Measurements from ENCODE around the gene GATD1. TPM values are rescaled to one million over a fixed set of nuclear protein-coding genes. Genes with fewer than 3 reads are reported as not detected.

Gene GATD1, protein sequence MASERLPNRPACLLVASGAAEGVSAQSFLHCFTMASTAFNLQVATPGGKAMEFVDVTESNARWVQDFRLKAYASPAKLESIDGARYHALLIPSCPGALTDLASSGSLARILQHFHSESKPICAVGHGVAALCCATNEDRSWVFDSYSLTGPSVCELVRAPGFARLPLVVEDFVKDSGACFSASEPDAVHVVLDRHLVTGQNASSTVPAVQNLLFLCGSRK
- polyA plus RNA-seq (2012; ENCODE audit: missing spikeins) = 19.1 TPM

DNA sequence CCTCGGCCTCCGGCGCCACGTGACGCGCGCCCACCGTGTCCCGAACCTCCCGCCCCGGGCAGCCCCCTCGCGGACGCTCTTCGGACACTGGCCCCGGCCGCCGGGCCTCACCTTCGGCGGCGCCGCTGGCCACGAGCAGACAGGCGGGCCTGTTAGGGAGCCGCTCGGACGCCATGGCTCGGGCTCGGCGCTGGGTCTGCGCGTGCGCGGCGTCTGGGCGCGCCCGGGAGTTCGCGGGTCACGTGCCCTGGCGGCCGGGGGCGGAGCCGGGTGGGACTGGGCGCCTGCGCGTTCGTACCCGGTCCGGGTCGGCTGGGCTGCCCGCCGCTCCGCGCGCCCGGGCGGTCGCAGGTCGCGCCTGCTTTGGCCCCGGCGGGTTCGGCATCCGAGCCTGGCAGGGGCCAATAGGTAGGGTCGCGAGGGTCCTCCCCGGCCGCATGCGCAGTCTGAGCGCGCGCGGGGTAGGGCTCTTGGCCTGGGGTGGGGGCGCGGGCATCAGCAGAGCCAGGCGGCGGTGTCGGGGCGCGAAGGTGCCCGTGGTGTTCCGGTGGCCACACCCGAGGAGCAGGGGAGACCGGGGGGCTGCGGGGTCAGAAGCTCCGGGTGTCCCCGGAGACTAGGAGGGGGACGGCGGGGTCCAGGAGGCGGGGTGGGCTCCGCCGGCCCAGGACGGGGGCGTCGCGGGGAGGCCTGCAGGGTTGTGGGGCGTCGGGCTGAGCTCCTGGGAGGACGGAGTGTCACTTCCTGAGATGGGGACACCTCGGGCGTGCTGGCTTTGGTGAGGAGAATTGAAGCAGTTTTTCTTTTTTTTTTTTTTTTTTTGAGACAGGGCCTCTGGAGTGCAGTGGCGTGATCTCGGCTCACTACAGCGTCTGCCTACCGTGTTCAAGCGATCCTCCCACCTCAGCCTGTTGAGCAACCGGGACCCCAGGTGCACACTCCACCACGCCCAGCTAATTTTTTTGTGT, at the start of gene GATD1:
TSS of gene GATD1 (minus strand) at position 200 of the 968 bp plus-strand sequence. CDS start at position 175, 25 bp downstream.
- peak; percentile 100 for DNase-seq (ENCODE audit: insufficient read length)
- TF ChIP-seq POLR2AphosphoS5 (IDR thresholded peaks at IDR 0.05; ENCODE audit: low read depth, low read length) = peak; percentile 78
- TF ChIP-seq TAF1 (IDR thresholded peaks at IDR 0.05; ENCODE audit: borderline replicate concordance, low read depth, low read length) = no peak; the same call in 1 of the 2 replicates
- peak; percentile 84; the same call in 1 of the 2 replicates for TF ChIP-seq POLR2A (IDR thresholded peaks at IDR 0.05; ENCODE audit: low read depth, low read length)
- FAIRE-seq = peak; percentile 99

DNA sequence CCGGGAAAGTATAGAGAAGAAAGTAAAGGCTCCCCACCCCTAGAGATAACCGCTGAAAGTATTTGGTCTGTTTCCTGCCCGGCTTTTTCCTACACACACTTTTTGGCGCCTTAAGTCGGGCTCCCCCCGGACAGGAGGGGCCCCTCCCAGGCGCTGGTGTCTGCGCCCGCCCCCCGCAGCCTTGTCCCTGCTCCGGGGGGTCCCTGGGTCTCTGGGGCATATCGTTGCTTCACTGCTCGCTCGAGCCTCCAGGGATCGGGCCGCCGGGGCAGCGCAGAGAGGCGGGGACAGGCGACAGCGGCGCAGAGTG, 49.5 kb upstream of the GATD1 start:
- TF ChIP-seq TAF1 (IDR thresholded peaks at IDR 0.05; ENCODE audit: borderline replicate concordance, low read depth, low read length) = no peak
- TF ChIP-seq POLR2A (IDR thresholded peaks at IDR 0.05; ENCODE audit: low read depth, low read length) = no peak
- TF ChIP-seq POLR2AphosphoS5 (IDR thresholded peaks at IDR 0.05; ENCODE audit: low read depth, low read length) = no peak
- FAIRE-seq = no peak

DNA sequence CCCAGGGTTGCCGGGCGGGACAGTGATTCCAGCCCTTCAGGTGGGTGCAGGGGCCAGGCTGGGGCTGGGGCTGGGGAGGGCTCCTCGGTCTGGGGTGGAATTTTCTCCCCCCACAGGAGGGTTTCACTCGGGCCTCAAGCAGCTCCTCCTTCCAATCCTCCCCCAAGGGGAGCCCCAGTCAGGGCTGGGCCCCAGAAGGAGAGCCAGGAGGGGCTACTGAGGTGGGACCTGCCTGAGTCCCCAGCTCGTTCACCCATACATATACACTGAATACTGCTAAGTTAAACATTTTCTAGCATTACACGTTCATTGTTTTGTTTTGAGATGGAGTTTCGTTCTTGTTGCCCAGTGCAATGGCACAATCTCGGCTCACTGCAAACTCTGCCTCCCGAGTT, 48.9 kb upstream of the GATD1 start:
- FAIRE-seq = peak; percentile 21
- TF ChIP-seq POLR2A (IDR thresholded peaks at IDR 0.05; ENCODE audit: low read depth, low read length) = no peak
- no peak for TF ChIP-seq TAF1 (IDR thresholded peaks at IDR 0.05; ENCODE audit: borderline replicate concordance, low read depth, low read length)
- TF ChIP-seq POLR2AphosphoS5 (IDR thresholded peaks at IDR 0.05; ENCODE audit: low read depth, low read length) = no peak
- no peak for DNase-seq (ENCODE audit: insufficient read length)

More for the DNA sequence above, 49.5 kb upstream of the GATD1 start:
- DNase-seq (ENCODE audit: insufficient read length) = no peak

DNA sequence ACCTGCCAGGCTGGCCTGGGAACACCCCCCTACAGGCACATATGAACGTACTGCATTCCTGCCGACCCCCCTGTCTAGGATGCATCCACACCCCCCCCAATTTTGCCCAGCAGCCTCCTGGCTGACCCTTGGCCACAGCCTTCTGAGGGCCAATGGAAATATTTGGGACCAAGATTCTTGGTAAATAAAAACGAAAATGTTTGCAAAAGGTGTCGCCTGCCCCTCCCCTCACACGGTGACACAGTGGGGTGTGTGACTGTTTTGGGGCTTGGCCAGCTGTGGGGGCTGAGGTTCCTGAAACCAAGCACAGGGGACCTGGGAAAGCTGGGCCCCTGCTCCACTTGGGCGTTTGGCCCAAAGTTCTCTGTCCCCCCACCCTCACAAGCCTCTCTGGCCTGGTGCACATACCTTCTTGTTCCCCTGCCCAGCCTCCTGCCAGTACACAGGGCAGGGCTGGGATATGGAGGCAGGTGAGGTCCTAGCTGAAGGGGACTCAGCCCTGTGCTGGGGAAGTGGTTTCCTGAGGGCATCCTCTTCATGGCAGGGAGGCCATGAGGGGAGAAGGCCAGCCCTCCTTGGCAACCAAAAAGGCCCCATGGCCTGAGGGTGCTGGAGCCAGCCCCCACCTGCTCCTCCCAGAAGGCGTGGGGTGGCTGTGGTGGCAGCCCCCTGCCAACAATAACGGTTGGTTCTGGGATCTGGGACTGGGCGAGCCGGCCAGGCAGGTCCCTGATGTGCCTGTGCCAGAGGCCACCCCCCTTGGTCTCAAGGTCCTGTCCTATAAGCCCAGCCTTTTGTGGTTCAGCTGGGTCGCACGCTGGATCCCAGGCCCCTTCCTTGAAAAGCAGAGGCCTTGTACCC, 48.3 kb upstream of the GATD1 start:
- TF ChIP-seq TAF1 (IDR thresholded peaks at IDR 0.05; ENCODE audit: borderline replicate concordance, low read depth, low read length) = no peak
- no peak for TF ChIP-seq POLR2A (IDR thresholded peaks at IDR 0.05; ENCODE audit: low read depth, low read length)
- no peak for TF ChIP-seq POLR2AphosphoS5 (IDR thresholded peaks at IDR 0.05; ENCODE audit: low read depth, low read length)
- DNase-seq (ENCODE audit: insufficient read length) = no peak
- no peak for FAIRE-seq

DNA sequence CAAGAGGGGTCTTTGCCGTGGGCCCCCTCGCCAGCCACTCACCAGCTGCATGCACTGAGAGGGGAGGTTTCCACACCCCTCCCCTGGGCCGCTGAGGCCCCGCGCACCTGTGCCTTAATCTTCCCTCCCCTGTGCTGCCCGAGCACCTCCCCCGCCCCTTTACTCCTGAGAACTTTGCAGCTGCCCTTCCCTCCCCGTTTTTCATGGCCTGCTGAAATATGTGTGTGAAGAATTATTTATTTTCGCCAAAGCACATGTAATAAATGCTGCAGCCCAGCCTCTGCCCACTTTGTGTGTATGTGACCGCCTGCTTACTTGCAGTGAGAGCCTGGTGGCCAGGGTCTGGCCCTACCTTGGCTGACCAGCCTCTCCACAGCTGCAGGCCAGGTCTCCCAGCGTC, 47.7 kb upstream of the GATD1 start:
- TF ChIP-seq POLR2AphosphoS5 (IDR thresholded peaks at IDR 0.05; ENCODE audit: low read depth, low read length) = no peak
- no peak for TF ChIP-seq POLR2A (IDR thresholded peaks at IDR 0.05; ENCODE audit: low read depth, low read length)
- no peak for TF ChIP-seq TAF1 (IDR thresholded peaks at IDR 0.05; ENCODE audit: borderline replicate concordance, low read depth, low read length)
- DNase-seq (ENCODE audit: insufficient read length) (no peak), FAIRE-seq (no peak)

DNA sequence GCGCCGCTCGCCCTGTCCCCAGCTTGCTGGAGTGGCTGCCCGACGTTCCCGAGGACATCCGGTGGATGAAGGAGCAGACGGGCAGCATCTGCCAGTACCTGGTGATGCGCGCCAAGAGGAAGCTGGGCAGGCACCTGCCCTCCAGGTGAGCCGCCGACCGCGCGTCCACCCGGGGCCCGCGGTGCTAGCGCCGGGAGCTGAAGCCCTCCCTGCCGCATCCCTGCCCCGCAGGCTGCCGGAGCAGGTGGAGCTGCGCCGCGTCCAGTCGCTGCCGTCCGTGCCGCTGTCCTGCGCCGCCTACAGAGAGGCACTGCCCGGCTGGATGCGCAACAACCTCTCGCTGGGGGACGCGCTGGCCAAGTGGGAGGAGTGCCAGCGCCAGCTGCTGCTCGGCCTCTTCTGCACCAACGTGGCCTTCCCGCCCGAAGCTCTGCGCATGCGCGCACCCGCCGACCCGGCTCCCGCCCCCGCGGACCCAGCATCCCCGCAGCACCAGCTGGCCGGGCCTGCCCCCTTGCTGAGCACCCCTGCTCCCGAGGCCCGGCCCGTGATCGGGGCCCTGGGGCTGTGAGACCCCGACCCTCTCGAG, 47.1 kb upstream of the GATD1 start:
- TF ChIP-seq TAF1 (IDR thresholded peaks at IDR 0.05; ENCODE audit: borderline replicate concordance, low read depth, low read length) (no peak), POLR2AphosphoS5 (IDR thresholded peaks at IDR 0.05; ENCODE audit: low read depth, low read length) (no peak), POLR2A (IDR thresholded peaks at IDR 0.05; ENCODE audit: low read depth, low read length) (no peak)
- DNase-seq (ENCODE audit: insufficient read length) (no peak), FAIRE-seq (no peak)

DNA sequence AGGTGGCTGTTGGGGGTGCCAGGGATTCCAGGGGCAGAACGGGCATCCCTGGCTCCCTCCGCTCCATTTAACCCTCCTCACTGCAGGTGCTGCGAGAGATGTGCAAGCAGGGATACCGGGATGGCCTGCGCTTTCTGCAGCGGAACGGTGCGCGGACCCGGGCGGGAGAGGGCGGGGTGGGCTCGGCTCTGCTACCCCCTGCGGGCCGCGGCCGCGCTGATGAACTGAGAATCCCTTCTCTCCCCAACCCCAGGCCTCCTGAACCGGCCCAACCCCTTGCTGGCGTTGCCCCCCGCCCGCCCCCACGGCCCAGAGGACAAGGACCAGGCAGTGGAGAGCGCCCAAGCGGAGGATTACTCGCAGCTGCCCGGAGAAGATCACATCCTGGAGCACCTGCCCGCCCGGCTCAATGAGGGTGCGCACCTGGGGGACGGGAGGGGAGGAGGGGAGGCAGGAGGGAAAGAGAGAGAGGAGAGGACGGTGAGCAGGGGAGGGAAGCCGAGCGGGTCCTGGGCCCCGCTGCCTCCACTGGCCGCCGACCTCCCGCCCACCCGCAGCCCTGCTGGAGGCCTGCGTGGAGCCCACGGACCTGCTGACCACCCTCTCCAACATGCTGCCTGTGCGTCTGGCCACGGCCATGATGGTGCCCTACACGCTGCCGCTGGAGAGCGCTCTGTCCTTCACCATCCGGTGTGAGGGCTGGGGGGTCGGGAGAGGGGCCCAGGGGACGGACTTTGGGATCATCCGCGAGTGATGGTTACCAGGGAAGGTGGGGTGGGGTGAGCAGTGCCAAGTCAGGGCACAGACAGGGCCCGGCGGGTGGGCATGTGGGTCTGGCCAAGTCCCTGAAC, 46.4 kb upstream of the GATD1 start:
- no peak for FAIRE-seq
- no peak for TF ChIP-seq TAF1 (IDR thresholded peaks at IDR 0.05; ENCODE audit: borderline replicate concordance, low read depth, low read length)
- TF ChIP-seq POLR2AphosphoS5 (IDR thresholded peaks at IDR 0.05; ENCODE audit: low read depth, low read length) = no peak
- TF ChIP-seq POLR2A (IDR thresholded peaks at IDR 0.05; ENCODE audit: low read depth, low read length) = no peak

DNA sequence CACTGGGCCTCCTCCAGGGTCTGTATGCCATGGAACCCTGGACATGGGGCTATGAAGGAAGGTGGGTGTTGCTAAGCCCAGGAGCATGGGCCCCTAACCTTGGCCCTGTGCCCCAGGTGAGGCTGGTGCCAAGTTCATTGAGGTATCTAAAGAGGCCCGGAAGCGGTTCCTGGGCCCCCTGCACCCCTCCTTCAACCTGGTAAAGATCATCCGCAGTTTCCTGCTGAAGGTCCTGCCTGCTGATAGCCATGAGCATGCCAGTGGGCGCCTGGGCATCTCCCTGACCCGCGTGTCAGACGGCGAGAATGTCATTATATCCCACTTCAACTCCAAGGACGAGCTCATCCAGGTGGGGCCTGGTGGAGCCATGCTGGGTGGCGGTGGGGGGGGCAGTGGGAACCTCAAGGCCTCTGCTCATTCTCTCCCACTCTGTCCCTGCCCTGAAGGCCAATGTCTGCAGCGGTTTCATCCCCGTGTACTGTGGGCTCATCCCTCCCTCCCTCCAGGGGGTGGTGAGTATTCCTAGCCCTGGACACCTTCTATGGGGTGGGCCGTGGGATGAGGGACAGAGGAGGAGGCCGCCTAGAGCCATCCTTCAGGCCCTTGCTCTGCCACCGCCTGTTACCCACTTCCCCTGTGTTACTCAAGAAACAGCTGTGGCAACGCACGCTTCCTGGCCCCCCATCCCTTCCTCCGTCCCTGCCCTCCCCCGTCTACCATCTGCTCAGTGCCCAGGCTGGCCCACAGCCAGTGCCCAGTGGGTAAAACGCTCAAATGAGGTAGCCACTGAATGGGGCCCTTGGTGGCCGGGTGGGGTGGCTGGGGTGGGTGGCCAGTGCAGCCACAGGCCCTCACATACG, 44.5 kb upstream of the GATD1 start:
- TF ChIP-seq POLR2AphosphoS5 (IDR thresholded peaks at IDR 0.05; ENCODE audit: low read depth, low read length) (no peak), POLR2A (IDR thresholded peaks at IDR 0.05; ENCODE audit: low read depth, low read length) (no peak), TAF1 (IDR thresholded peaks at IDR 0.05; ENCODE audit: borderline replicate concordance, low read depth, low read length) (no peak)
- no peak for FAIRE-seq
- no peak for DNase-seq (ENCODE audit: insufficient read length)

More for the DNA sequence above, 46.4 kb upstream of the GATD1 start:
- no peak for DNase-seq (ENCODE audit: insufficient read length)
